ENCODE results near the gene KCNE1.

KCNE1 gene

DNA sequence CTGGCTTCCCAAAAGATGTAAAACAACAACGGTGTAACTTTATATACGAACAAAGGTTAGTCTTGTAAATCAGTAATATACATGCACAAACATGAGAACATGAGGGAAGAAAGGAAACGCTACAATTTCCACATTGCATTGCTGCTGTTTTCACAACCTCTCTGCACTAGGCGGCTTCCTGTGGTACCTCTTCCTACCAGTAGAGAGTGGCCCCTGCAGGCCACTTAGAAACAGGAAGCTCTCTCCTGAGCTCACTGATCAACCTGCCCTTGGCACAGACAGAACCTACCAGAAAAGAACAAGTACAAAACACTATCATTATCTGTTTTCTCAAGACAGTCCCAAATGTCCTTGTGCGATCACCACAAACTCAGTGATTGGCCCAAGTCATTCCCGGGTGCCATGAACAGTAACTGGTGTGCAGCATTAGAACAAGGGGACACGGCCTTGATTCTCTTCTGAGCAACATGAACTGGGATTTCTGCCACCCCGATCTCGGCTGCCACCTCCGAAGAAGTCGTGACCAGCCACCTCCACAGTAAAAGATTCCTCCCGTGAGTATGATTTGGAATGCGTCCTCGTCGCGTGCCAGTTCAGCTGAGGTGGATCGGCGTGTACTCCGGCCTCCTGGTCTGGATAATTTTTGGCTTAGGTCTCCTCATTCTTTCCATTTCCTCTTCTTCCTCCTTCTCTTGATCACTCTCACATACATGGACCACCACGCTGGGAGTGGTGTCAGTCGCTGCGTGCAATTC, 5.7 kb upstream of the KCNE1 start:
- no peaks in the 10 kb centered on the region for H3K27me3 ChIP-seq (ENCODE audit: insufficient read depth, low read length, poor library complexity)
- no peak overlapping the region for H3K9ac ChIP-seq (ENCODE audit: low read length)
- H2BK5ac ChIP-seq (ENCODE audit: low read length), result no peak overlapping the region
- no peak overlapping the region for H3K23ac ChIP-seq (ENCODE audit: low read length)
- H3K18ac ChIP-seq (ENCODE audit: low read length), result no peak overlapping the region
- H2BK120ac ChIP-seq (ENCODE audit: low read depth, low read length), result no peak overlapping the region
- no peak overlapping the region for H3K4ac ChIP-seq (ENCODE audit: low read depth, low read length)
- no peak overlapping the region for H2BK15ac ChIP-seq (replicated peaks; ENCODE audit: low read depth)
- no peak overlapping the region for H4K8ac ChIP-seq (ENCODE audit: low read depth, low read length)
- H3K4me1 ChIP-seq (ENCODE audit: control insufficient read depth, low read depth, low read length), result peaks cover 2% of the 10 kb centered on the region
- no peak overlapping the region for H3K27ac ChIP-seq (ENCODE audit: low read depth, low read length)
- H3K4me3 ChIP-seq (ENCODE audit: low read length), result no peak overlapping the region
- H3K79me2 ChIP-seq (ENCODE audit: control insufficient read depth, insufficient read depth, low read length), result no peaks in the 10 kb centered on the region
- no CpG with 5 or more reads among the region's 22 CpGs for WGBS (ENCODE audit: extremely low coverage, insufficient coverage, low lambda C conversion rate)
- H4K5ac ChIP-seq (ENCODE audit: low read length), result no peak overlapping the region
- H3K56ac ChIP-seq (ENCODE audit: low read length), result no peak overlapping the region
- no peaks in the 10 kb centered on the region for H3K36me3 ChIP-seq (ENCODE audit: control insufficient read depth, insufficient read depth, low read length)
- no peak overlapping the region for H2AK5ac ChIP-seq (ENCODE audit: low read length)
- peak; percentile 71 for DNase-seq
- H3K4me2 ChIP-seq (ENCODE audit: low read length), result no peak overlapping the region
- H3K79me1 ChIP-seq (ENCODE audit: low read length), result no peaks in the 10 kb centered on the region

DNA sequence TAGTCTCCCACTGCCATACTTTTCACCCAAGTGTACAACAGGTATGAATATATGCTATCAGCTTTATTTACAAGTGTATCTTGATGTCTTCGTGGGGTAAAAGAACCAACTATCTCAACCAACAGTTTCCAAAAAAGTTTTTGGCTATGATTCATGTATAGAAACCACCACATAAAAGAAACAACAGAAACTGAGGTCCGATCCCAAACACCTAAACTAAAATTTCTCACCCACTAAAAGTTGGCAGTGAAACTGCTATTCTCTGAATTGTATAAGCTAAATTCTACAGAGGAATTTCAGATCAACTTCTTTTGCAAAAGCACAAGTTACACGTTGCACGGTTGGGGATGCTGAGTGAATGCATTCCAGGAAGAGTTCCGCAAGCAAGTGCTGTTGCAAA, 5.0 kb upstream of the KCNE1 start:
- Histone ChIP-seq H2BK15ac (replicated peaks; ENCODE audit: low read depth) (no peak overlapping the region), H2AK5ac (ENCODE audit: low read length) (no peak overlapping the region), H3K79me1 (ENCODE audit: low read length) (no peaks in the 10 kb centered on the region), H2BK120ac (ENCODE audit: low read depth, low read length) (no peak overlapping the region), H3K18ac (ENCODE audit: low read length) (no peak overlapping the region), H4K5ac (ENCODE audit: low read length) (no peak overlapping the region), H3K4me3 (ENCODE audit: low read length) (no peak overlapping the region), H3K27ac (ENCODE audit: low read depth, low read length) (no peak overlapping the region), H3K56ac (ENCODE audit: low read length) (no peak overlapping the region), H2BK5ac (ENCODE audit: low read length) (no peak overlapping the region), H3K36me3 (ENCODE audit: control insufficient read depth, insufficient read depth, low read length) (no peaks in the 10 kb centered on the region), H3K79me2 (ENCODE audit: control insufficient read depth, insufficient read depth, low read length) (no peaks in the 10 kb centered on the region), H3K23ac (ENCODE audit: low read length) (no peak overlapping the region), H3K9ac (ENCODE audit: low read length) (no peak overlapping the region), H3K27me3 (ENCODE audit: insufficient read depth, low read length, poor library complexity) (no peaks in the 10 kb centered on the region), H3K4me1 (ENCODE audit: control insufficient read depth, low read depth, low read length) (peaks cover 2% of the 10 kb centered on the region), H4K8ac (ENCODE audit: low read depth, low read length) (no peak overlapping the region), H3K4me2 (ENCODE audit: low read length) (no peak overlapping the region), H3K4ac (ENCODE audit: low read depth, low read length) (no peak overlapping the region)
- WGBS (ENCODE audit: extremely low coverage, insufficient coverage, low lambda C conversion rate), result no CpG with 5 or more reads among the region's 5 CpGs
- no peak for DNase-seq

DNA sequence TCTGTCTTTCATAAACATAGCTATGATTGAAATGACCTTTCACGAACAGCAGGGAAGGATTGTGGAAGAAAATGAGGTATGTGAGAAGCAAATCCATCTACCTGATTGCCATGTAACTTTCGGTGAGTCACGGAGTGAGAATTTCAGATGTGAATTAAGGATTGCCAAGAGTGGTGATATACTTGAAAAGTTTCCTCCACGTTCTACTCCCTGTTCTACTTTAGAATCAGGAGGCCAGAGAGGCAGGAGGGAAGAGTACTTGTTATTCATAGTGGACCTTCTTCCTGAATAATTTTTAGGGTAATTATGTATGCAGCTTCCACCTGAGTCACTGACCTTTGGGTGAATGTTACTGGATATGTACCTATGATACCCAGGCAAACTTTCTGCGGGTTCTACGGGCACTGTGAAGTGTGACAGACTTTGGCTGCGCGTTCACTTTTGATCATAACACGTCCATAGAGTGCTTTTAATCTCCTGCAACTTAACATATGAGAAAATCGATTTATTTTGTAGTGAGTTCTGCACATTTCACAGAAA, 2.6 kb upstream of the KCNE1 start:
- Histone ChIP-seq H3K4me2 (ENCODE audit: low read length) (no peak overlapping the region), H3K79me1 (ENCODE audit: low read length) (no peaks in the 10 kb centered on the region), H4K8ac (ENCODE audit: low read depth, low read length) (no peak overlapping the region), H2BK5ac (ENCODE audit: low read length) (no peak overlapping the region), H3K27ac (ENCODE audit: low read depth, low read length) (no peak overlapping the region), H4K5ac (ENCODE audit: low read length) (no peak overlapping the region), H2AK5ac (ENCODE audit: low read length) (no peak overlapping the region), H3K36me3 (ENCODE audit: control insufficient read depth, insufficient read depth, low read length) (no peaks in the 10 kb centered on the region), H3K9ac (ENCODE audit: low read length) (no peak overlapping the region), H3K4ac (ENCODE audit: low read depth, low read length) (no peak overlapping the region), H3K18ac (ENCODE audit: low read length) (no peak overlapping the region), H3K27me3 (ENCODE audit: insufficient read depth, low read length, poor library complexity) (no peaks in the 10 kb centered on the region), H3K4me1 (ENCODE audit: control insufficient read depth, low read depth, low read length) (no peaks in the 10 kb centered on the region), H2BK15ac (replicated peaks; ENCODE audit: low read depth) (no peak overlapping the region), H3K56ac (ENCODE audit: low read length) (no peak overlapping the region), H3K4me3 (ENCODE audit: low read length) (no peak overlapping the region), H2BK120ac (ENCODE audit: low read depth, low read length) (no peak overlapping the region), H3K79me2 (ENCODE audit: control insufficient read depth, insufficient read depth, low read length) (no peaks in the 10 kb centered on the region), H3K23ac (ENCODE audit: low read length) (no peak overlapping the region)
- peak; percentile 31 for DNase-seq
- no CpG with 5 or more reads among the region's 10 CpGs for WGBS (ENCODE audit: extremely low coverage, insufficient coverage, low lambda C conversion rate)

DNA sequence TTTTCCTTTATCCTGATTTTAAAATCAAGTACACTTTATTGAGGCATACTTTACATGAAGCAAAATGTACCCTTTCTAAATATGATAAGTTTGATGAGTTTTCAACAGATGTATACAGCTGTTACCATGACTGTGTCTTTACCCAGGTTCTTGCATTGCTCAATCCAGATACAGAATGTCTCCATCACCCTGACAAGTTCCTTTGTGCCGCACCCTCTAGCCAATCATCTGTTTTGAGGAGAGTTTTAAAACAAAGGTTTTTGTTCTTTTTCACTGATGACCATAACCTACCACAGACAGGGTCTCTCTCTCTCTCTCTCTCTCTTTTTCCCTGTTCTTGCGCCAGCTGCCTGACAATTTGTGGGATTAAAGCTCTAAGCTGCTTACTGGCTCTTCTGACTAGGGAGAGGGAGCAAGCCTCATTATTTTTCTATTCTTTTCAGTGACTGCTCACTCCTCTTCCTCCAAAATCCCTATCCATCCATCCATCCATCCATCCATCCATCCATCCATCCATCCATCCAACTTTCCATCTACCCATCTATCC, 1.2 kb upstream of the KCNE1 start:
- Histone ChIP-seq H2BK15ac (replicated peaks; ENCODE audit: low read depth) (no peak overlapping the region), H2BK120ac (ENCODE audit: low read depth, low read length) (no peak overlapping the region), H2BK5ac (ENCODE audit: low read length) (no peak overlapping the region), H3K18ac (ENCODE audit: low read length) (no peak overlapping the region), H3K36me3 (ENCODE audit: control insufficient read depth, insufficient read depth, low read length) (no peaks in the 10 kb centered on the region), H3K23ac (ENCODE audit: low read length) (no peak overlapping the region), H3K4me3 (ENCODE audit: low read length) (no peak overlapping the region), H3K56ac (ENCODE audit: low read length) (no peak overlapping the region), H3K9ac (ENCODE audit: low read length) (no peak overlapping the region), H3K79me2 (ENCODE audit: control insufficient read depth, insufficient read depth, low read length) (no peaks in the 10 kb centered on the region), H3K4ac (ENCODE audit: low read depth, low read length) (no peak overlapping the region), H3K27ac (ENCODE audit: low read depth, low read length) (no peak overlapping the region), H3K79me1 (ENCODE audit: low read length) (no peaks in the 10 kb centered on the region), H2AK5ac (ENCODE audit: low read length) (no peak overlapping the region), H3K4me2 (ENCODE audit: low read length) (no peak overlapping the region), H3K4me1 (ENCODE audit: control insufficient read depth, low read depth, low read length) (no peaks in the 10 kb centered on the region), H3K27me3 (ENCODE audit: insufficient read depth, low read length, poor library complexity) (no peaks in the 10 kb centered on the region), H4K8ac (ENCODE audit: low read depth, low read length) (no peak overlapping the region), H4K5ac (ENCODE audit: low read length) (no peak overlapping the region)
- no peak for DNase-seq
- WGBS (ENCODE audit: extremely low coverage, insufficient coverage, low lambda C conversion rate), result no CpG with 5 or more reads among the region's 2 CpGs

DNA sequence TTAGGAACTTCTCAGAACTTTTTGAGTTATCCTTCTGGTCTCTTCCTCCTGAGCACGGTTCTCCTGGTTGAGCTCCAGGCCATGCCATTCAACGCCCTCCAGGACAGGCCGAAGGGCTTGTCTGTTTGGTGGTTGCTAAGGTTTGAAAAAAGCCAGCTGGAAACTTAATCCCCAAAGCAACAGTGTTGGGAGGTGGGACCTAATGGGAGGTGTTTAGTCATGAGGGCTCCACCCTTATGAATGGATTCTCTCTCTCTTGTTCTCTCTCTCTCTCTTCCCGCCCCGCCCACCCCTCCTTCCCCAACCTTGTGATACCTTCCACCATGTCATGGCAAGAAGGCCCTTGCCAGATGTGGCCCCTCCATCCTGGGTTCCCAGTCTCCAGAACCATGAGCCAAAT, 829 bp downstream of the KCNE1 start:
- Histone ChIP-seq H3K56ac (ENCODE audit: low read length) (no peak overlapping the region), H3K9ac (ENCODE audit: low read length) (no peak overlapping the region)

More for the DNA sequence above, 829 bp downstream of the KCNE1 start:
- peak; percentile 21 for DNase-seq
- Histone ChIP-seq H3K36me3 (ENCODE audit: control insufficient read depth, insufficient read depth, low read length) (no peaks in the 10 kb centered on the region), H3K27me3 (ENCODE audit: insufficient read depth, low read length, poor library complexity) (no peaks in the 10 kb centered on the region), H2BK120ac (ENCODE audit: low read depth, low read length) (no peak overlapping the region), H3K4me1 (ENCODE audit: control insufficient read depth, low read depth, low read length) (no peaks in the 10 kb centered on the region), H2BK15ac (replicated peaks; ENCODE audit: low read depth) (no peak overlapping the region), H3K4me2 (ENCODE audit: low read length) (no peak overlapping the region), H2AK5ac (ENCODE audit: low read length) (no peak overlapping the region), H3K18ac (ENCODE audit: low read length) (no peak overlapping the region), H3K4ac (ENCODE audit: low read depth, low read length) (no peak overlapping the region), H4K8ac (ENCODE audit: low read depth, low read length) (no peak overlapping the region), H2BK5ac (ENCODE audit: low read length) (no peak overlapping the region), H3K4me3 (ENCODE audit: low read length) (no peak overlapping the region), H3K79me1 (ENCODE audit: low read length) (no peaks in the 10 kb centered on the region), H3K79me2 (ENCODE audit: control insufficient read depth, insufficient read depth, low read length) (no peaks in the 10 kb centered on the region), H4K5ac (ENCODE audit: low read length) (no peak overlapping the region), H3K27ac (ENCODE audit: low read depth, low read length) (no peak overlapping the region), H3K23ac (ENCODE audit: low read length) (no peak overlapping the region)
- WGBS (ENCODE audit: extremely low coverage, insufficient coverage, low lambda C conversion rate), result no CpG with 5 or more reads among the region's 5 CpGs

All from mesendoderm (in vitro differentiated cells).